SIG-M5 treated with dmso at 0.1 percent for 504 hours (cell line): Measurements from ENCODE around the gene RALGPS1.
"Not testable (repeated sequence)": the region's sequence is repeated elsewhere in the genome, so short reads cannot be mapped to it uniquely, and the experiment has no call there.

ENCODE experiments used
- DNase-seq: peaks from one replicate; lab custom pipeline; 2025; ENCODE audit not compliant: unreplicated experiment; lab: John Stamatoyannopoulos, UW

Gene RALGPS1

GRCh38 chr9:127168756-127169574 is 254.4 kb downstream of the RALGPS1 start:
- no peak for DNase-seq

- no peak for DNase-seq
Measured at GRCh38 chr9:127169575-127169883, 254.9 kb downstream of the RALGPS1 start.

GRCh38 chr9:127170103-127170502 is 255.5 kb downstream of the RALGPS1 start:
- DNase-seq: no peak

GRCh38 chr9:127170652-127171051 is 256.1 kb downstream of the RALGPS1 start:
- DNase-seq: no peak

GRCh38 chr9:127171348-127171747 is 256.8 kb downstream of the RALGPS1 start:
- DNase-seq: not testable (repeated sequence)

- DNase-seq: no peak
Measured at GRCh38 chr9:127172066-127172707, 257.6 kb downstream of the RALGPS1 start.

- no peak for DNase-seq
Measured at GRCh38 chr9:127173063-127173462, 258.5 kb downstream of the RALGPS1 start.

GRCh38 chr9:127174386-127175318 is 260.1 kb downstream of the RALGPS1 start:
- no peak for DNase-seq

GRCh38 chr9:127175319-127175715 is 260.7 kb downstream of the RALGPS1 start:
- DNase-seq: no peak

GRCh38 chr9:127175764-127176163 is 261.2 kb downstream of the RALGPS1 start:
- no peak for DNase-seq

GRCh38 chr9:127176631-127177030 is 262.0 kb downstream of the RALGPS1 start:
- DNase-seq: no peak

- DNase-seq: no peak
Measured at GRCh38 chr9:127177231-127177630, 262.6 kb downstream of the RALGPS1 start.

- no peak for DNase-seq
Measured at GRCh38 chr9:127177665-127178265, 263.2 kb downstream of the RALGPS1 start.

- DNase-seq: no peak
Measured at GRCh38 chr9:127178686-127179632, 264.4 kb downstream of the RALGPS1 start.

GRCh38 chr9:127179633-127180441 is 265.3 kb downstream of the RALGPS1 start:
- no peak for DNase-seq

GRCh38 chr9:127180457-127181314 is 266.1 kb downstream of the RALGPS1 start:
- no peak for DNase-seq

- DNase-seq: no peak
Measured at GRCh38 chr9:127181315-127181580, 266.7 kb downstream of the RALGPS1 start.

- DNase-seq: no peak
Measured at GRCh38 chr9:127181595-127182190, 267.1 kb downstream of the RALGPS1 start.
